ENCODE measurements around the gene TULP4.
A peak's percentile ranks its signal among the peaks of the same experiment; 100 is the strongest.
"Not testable (repeated sequence)": the region's sequence is repeated elsewhere in the genome, so short reads cannot be mapped to it uniquely, and the experiment has no call there.

The TULP4 gene

GRCh38 chr6:158476389-158476788 lies 164.1 kb downstream of the TULP4 start:
- no peak for DNase-seq

GRCh38 chr6:158477722-158478121 lies 165.5 kb downstream of the TULP4 start:
- not testable (repeated sequence) for DNase-seq

- DNase-seq: no peak
Observed at GRCh38 chr6:158480989-158481388, 168.7 kb downstream of the TULP4 start.

- DNase-seq: peak; percentile 75
Observed at GRCh38 chr6:158481690-158482473, 169.6 kb downstream of the TULP4 start.

- DNase-seq: no peak
Observed at GRCh38 chr6:158485431-158485830, 173.2 kb downstream of the TULP4 start.

GRCh38 chr6:158487495-158487894 lies 175.2 kb downstream of the TULP4 start:
- no peak for DNase-seq

- DNase-seq: peak; percentile 90
Observed at GRCh38 chr6:158488065-158488464, 175.8 kb downstream of the TULP4 start.

GRCh38 chr6:158489441-158489840 lies 177.2 kb downstream of the TULP4 start:
- DNase-seq: no peak

- DNase-seq: no peak
Observed at GRCh38 chr6:158492881-158493280, 180.6 kb downstream of the TULP4 start.

- DNase-seq: no peak
Observed at GRCh38 chr6:158496700-158497099, 184.4 kb downstream of the TULP4 start.

- no peak for DNase-seq
Observed at GRCh38 chr6:158497620-158498019, 185.4 kb downstream of the TULP4 start.

- DNase-seq: no peak
Observed at GRCh38 chr6:158498362-158498761, 186.1 kb downstream of the TULP4 start.

- DNase-seq: no peak
Observed at GRCh38 chr6:158499601-158500000, 187.3 kb downstream of the TULP4 start.

GRCh38 chr6:158500016-158500735 lies 187.9 kb downstream of the TULP4 start:
- DNase-seq: no peak

GRCh38 chr6:158501360-158502262 lies 189.3 kb downstream of the TULP4 start:
- no peak for DNase-seq

GRCh38 chr6:158502263-158502950 lies 190.1 kb downstream of the TULP4 start:
- no peak for DNase-seq

GRCh38 chr6:158503222-158503621 lies 191.0 kb downstream of the TULP4 start:
- no peak for DNase-seq

GRCh38 chr6:158503846-158504245 lies 191.6 kb downstream of the TULP4 start:
- no peak for DNase-seq

- no peak for DNase-seq
Observed at GRCh38 chr6:158505194-158505593, 192.9 kb downstream of the TULP4 start.

GRCh38 chr6:158506601-158507000 lies 194.3 kb downstream of the TULP4 start:
- DNase-seq: no peak

GRCh38 chr6:158507174-158507573 lies 194.9 kb downstream of the TULP4 start:
- no peak for DNase-seq

- DNase-seq: no peak
Observed at GRCh38 chr6:158508450-158508849, 196.2 kb downstream of the TULP4 start.

GRCh38 chr6:158509465-158509864 lies 197.2 kb downstream of the TULP4 start:
- no peak for DNase-seq
